Activated naive CD8-positive, alpha-beta T cell treated with anti-CD3 and anti-CD28 coated beads, Interleukin-2, amount 10 ng/mL, durations not matched to agents 7 days and 5 days (primary cell): Measurements from ENCODE around the gene PTCD3. TPM values are rescaled to one million over a fixed set of nuclear protein-coding genes. Genes with fewer than 3 reads are reported as not detected.
A peak's percentile ranks its signal among the peaks of the same experiment; 100 is the strongest.

Source experiments
- ATAC-seq: fragments of 150-1000 bp; cut with Tn5 transposase; one replicate; pipeline ENCODE4 v1.10.0; 2021; ENCODE audit warnings: low read depth, moderate library complexity
- POLR2A ChIA-PET: fragments of 350-600 bp; sonication (Branson Sonifier 250); formaldehyde crosslinking; loops from one replicate; lab custom pipeline; 2021; ENCODE audit warnings: antibody characterized with exemption; lab: Charles Lee
- DNase-seq: peaks from one replicate; pipeline ENCODE4 v3.0.0; 2021
- H3K27ac Mint-ChIP-seq: one replicate; pipeline ENCODE4 v1.8.0; 2022; ENCODE audit warnings: mild to moderate bottlenecking, mixed read lengths
- H3K27me3 Mint-ChIP-seq: one replicate; pipeline ENCODE4 v1.8.0; 2022; ENCODE audit warnings: mild to moderate bottlenecking, moderate library complexity, mixed read lengths
- H3K36me3 Mint-ChIP-seq: one replicate; pipeline ENCODE4 v1.8.0; 2021; ENCODE audit warnings: mild to moderate bottlenecking, mixed read lengths
- H3K4me1 Mint-ChIP-seq: one replicate; pipeline ENCODE4 v1.8.0; 2021; ENCODE audit warnings: mixed read lengths
- H3K4me3 Mint-ChIP-seq: one replicate; pipeline ENCODE4 v1.8.0; 2022; ENCODE audit warnings: mild to moderate bottlenecking, moderate library complexity, mixed read lengths
- H3K9me3 Mint-ChIP-seq: one replicate; pipeline ENCODE4 v1.8.0; 2021; ENCODE audit warnings: mixed read lengths
- total RNA-seq, 2 experiments: library from RNA; stranded (reverse); gene quantifications; one replicate each; pipeline ENCODE4 v1.2.3, GENCODE V29; 2021

Gene PTCD3
- total RNA-seq, 2 experiments from 2014 or later: 157 TPM

GRCh38 chr2:86072271-86072858, 33.7 kb upstream of the PTCD3 start:
- POLR2A ChIA-PET: no interaction called here
- Mint-ChIP-seq H3K4me3 (no peak overlapping the region), H3K36me3 (peaks cover 39% of the 10 kb centered on the region), H3K9me3 (no peaks in the 10 kb centered on the region), H3K4me1 (peaks cover 29% of the 10 kb centered on the region), H3K27ac (peak overlapping the region; percentile 55), H3K27me3 (no peaks in the 10 kb centered on the region)
- DNase-seq (no peak), ATAC-seq (no peak)

GRCh38 chr2:86073225-86073624, 32.8 kb upstream of the PTCD3 start:
- ATAC-seq (no peak), DNase-seq (no peak)
- peaks cover 28% of the 10 kb centered on the region for H3K4me1 Mint-ChIP-seq
- POLR2A ChIA-PET: no interaction called here
- no peaks in the 10 kb centered on the region for H3K9me3 Mint-ChIP-seq
- H3K27ac Mint-ChIP-seq: peak overlapping the region; percentile 56
- H3K27me3 Mint-ChIP-seq: no peaks in the 10 kb centered on the region
- no peak overlapping the region for H3K4me3 Mint-ChIP-seq
- peaks cover 36% of the 10 kb centered on the region for H3K36me3 Mint-ChIP-seq

GRCh38 chr2:86074256-86074655, 31.8 kb upstream of the PTCD3 start:
- H3K4me3 Mint-ChIP-seq: no peak overlapping the region
- H3K9me3 Mint-ChIP-seq: no peaks in the 10 kb centered on the region
- H3K27ac Mint-ChIP-seq: peak overlapping the region; percentile 9
- ATAC-seq (no peak), DNase-seq (no peak)
- H3K36me3 Mint-ChIP-seq: peaks cover 35% of the 10 kb centered on the region
- H3K4me1 Mint-ChIP-seq: peaks cover 33% of the 10 kb centered on the region
- POLR2A ChIA-PET: no interaction called here
- H3K27me3 Mint-ChIP-seq: no peaks in the 10 kb centered on the region

GRCh38 chr2:86074811-86075210, 31.2 kb upstream of the PTCD3 start:
- H3K27me3 Mint-ChIP-seq: no peaks in the 10 kb centered on the region
- ATAC-seq (no peak), DNase-seq (no peak)
- POLR2A ChIA-PET: no interaction called here
- H3K9me3 Mint-ChIP-seq: no peaks in the 10 kb centered on the region
- no peak overlapping the region for H3K27ac Mint-ChIP-seq
- H3K4me3 Mint-ChIP-seq: no peak overlapping the region
- peaks cover 34% of the 10 kb centered on the region for H3K4me1 Mint-ChIP-seq
- peaks cover 33% of the 10 kb centered on the region for H3K36me3 Mint-ChIP-seq

GRCh38 chr2:86075886-86076285, 30.1 kb upstream of the PTCD3 start:
- DNase-seq (no peak), ATAC-seq (no peak)
- Mint-ChIP-seq H3K27ac (no peak overlapping the region), H3K4me3 (no peak overlapping the region), H3K27me3 (no peaks in the 10 kb centered on the region), H3K9me3 (no peaks in the 10 kb centered on the region), H3K36me3 (peaks cover 22% of the 10 kb centered on the region), H3K4me1 (peaks cover 45% of the 10 kb centered on the region)
- POLR2A ChIA-PET: interaction anchor here (1.0 kb wide), 1 partner anchor 223 kb away, joined by 3 read pairs; no protein-coding TSS in a partner anchor

- H3K27me3 Mint-ChIP-seq: no peaks in the 10 kb centered on the region
- peaks cover 10% of the 10 kb centered on the region for H3K36me3 Mint-ChIP-seq
- peaks cover 37% of the 10 kb centered on the region for H3K4me1 Mint-ChIP-seq
- POLR2A ChIA-PET: interaction anchor here (0.6 to 3.8 kb wide), 7 partner anchors 9 to 251 kb away, joined by 3 to 31 read pairs (median 4); no protein-coding TSS in a partner anchor
- peak; percentile 50 for ATAC-seq
- H3K9me3 Mint-ChIP-seq: no peaks in the 10 kb centered on the region
- no peak for DNase-seq
- peak overlapping the region; percentile 52 for H3K27ac Mint-ChIP-seq
- peak overlapping the region; percentile 20 for H3K4me3 Mint-ChIP-seq
These were observed 27.1 kb upstream of the PTCD3 start for GRCh38 chr2:86078774-86079545.

GRCh38 chr2:86079981-86080911, 25.8 kb upstream of the PTCD3 start:
- H3K27me3 Mint-ChIP-seq: no peaks in the 10 kb centered on the region
- ATAC-seq (peak; percentile 78), DNase-seq (peak; percentile 87)
- peaks cover 37% of the 10 kb centered on the region for H3K4me1 Mint-ChIP-seq
- H3K36me3 Mint-ChIP-seq: peaks cover 10% of the 10 kb centered on the region
- no peak overlapping the region for H3K4me3 Mint-ChIP-seq
- peak overlapping the region; percentile 76 for H3K27ac Mint-ChIP-seq
- no peaks in the 10 kb centered on the region for H3K9me3 Mint-ChIP-seq
- POLR2A ChIA-PET: interaction anchor here (0.6 to 3.8 kb wide), 7 partner anchors 8 to 252 kb away, joined by 3 to 31 read pairs (median 5); partner anchors contain the start of genes POLR1A and PTCD3

GRCh38 chr2:86081724-86082123, 24.3 kb upstream of the PTCD3 start:
- no peak overlapping the region for H3K4me3 Mint-ChIP-seq
- POLR2A ChIA-PET: no interaction called here
- no peak for ATAC-seq
- no peak for DNase-seq
- peaks cover 37% of the 10 kb centered on the region for H3K4me1 Mint-ChIP-seq
- no peaks in the 10 kb centered on the region for H3K27me3 Mint-ChIP-seq
- no peak overlapping the region for H3K27ac Mint-ChIP-seq
- H3K36me3 Mint-ChIP-seq: peaks cover 7% of the 10 kb centered on the region
- no peaks in the 10 kb centered on the region for H3K9me3 Mint-ChIP-seq

- no peak overlapping the region for H3K27ac Mint-ChIP-seq
- no peaks in the 10 kb centered on the region for H3K27me3 Mint-ChIP-seq
- H3K9me3 Mint-ChIP-seq: no peaks in the 10 kb centered on the region
- H3K4me3 Mint-ChIP-seq: no peak overlapping the region
- peaks cover 28% of the 10 kb centered on the region for H3K4me1 Mint-ChIP-seq
- peaks cover 5% of the 10 kb centered on the region for H3K36me3 Mint-ChIP-seq
- POLR2A ChIA-PET: no interaction called here
- ATAC-seq (no peak), DNase-seq (no peak)
These were observed 23.3 kb upstream of the PTCD3 start for GRCh38 chr2:86082756-86083155.

GRCh38 chr2:86087936-86088850, 17.8 kb upstream of the PTCD3 start:
- H3K36me3 Mint-ChIP-seq: peaks cover 8% of the 10 kb centered on the region
- POLR2A ChIA-PET: interaction anchor here (1.0 kb wide), 1 partner anchor 8 kb away, joined by 3 read pairs; no protein-coding TSS in a partner anchor
- H3K4me3 Mint-ChIP-seq: no peak overlapping the region

GRCh38 chr2:86094229-86094628, 11.8 kb upstream of the PTCD3 start:
- DNase-seq: no peak
- Mint-ChIP-seq H3K27ac (no peak overlapping the region), H3K9me3 (no peaks in the 10 kb centered on the region), H3K4me3 (no peak overlapping the region), H3K4me1 (peaks cover 7% of the 10 kb centered on the region), H3K36me3 (peaks cover 25% of the 10 kb centered on the region), H3K27me3 (no peaks in the 10 kb centered on the region)
- ATAC-seq: no peak
- POLR2A ChIA-PET: no interaction called here

More at GRCh38 chr2:86087936-86088850, 17.8 kb upstream of the PTCD3 start:
- ATAC-seq: no peak
- Mint-ChIP-seq H3K9me3 (no peaks in the 10 kb centered on the region), H3K27ac (no peak overlapping the region), H3K27me3 (no peaks in the 10 kb centered on the region), H3K4me1 (peaks cover 4% of the 10 kb centered on the region)
- DNase-seq: no peak

GRCh38 chr2:86097114-86097896, 8.7 kb upstream of the PTCD3 start:
- POLR2A ChIA-PET: no interaction called here
- no peak for DNase-seq
- no peak for ATAC-seq
- H3K27ac Mint-ChIP-seq: peak overlapping the region; percentile 43
- H3K4me3 Mint-ChIP-seq: no peak overlapping the region
- peaks cover 2% of the 10 kb centered on the region for H3K9me3 Mint-ChIP-seq
- H3K4me1 Mint-ChIP-seq: peaks cover 10% of the 10 kb centered on the region
- no peaks in the 10 kb centered on the region for H3K27me3 Mint-ChIP-seq
- H3K36me3 Mint-ChIP-seq: peaks cover 28% of the 10 kb centered on the region
